ENCODE data around the gene PEBP1.

GRCh38 chr12:118145113-118145797 lies 9.3 kb downstream of the PEBP1 start:
- no peak for TF ChIP-seq CTCF (IDR thresholded peaks at IDR 0.05)
- TF ChIP-seq POLR2A (IDR thresholded peaks at IDR 0.05), result no peak
- no peak for TF ChIP-seq POLR2AphosphoS5 (IDR thresholded peaks at IDR 0.05)

Measured in prostate gland (tissue), 2 donors.